Activated gamma-delta T cell treated with Interleukin-2 at 50 U/mL for 16 hours (primary cell): Measurements from ENCODE around the gene R3HCC1L.

Experiments used
- DNase-seq: peaks from one replicate; pipeline ENCODE4 v3.0.0-alpha.2; 2020

Gene R3HCC1L

DNA sequence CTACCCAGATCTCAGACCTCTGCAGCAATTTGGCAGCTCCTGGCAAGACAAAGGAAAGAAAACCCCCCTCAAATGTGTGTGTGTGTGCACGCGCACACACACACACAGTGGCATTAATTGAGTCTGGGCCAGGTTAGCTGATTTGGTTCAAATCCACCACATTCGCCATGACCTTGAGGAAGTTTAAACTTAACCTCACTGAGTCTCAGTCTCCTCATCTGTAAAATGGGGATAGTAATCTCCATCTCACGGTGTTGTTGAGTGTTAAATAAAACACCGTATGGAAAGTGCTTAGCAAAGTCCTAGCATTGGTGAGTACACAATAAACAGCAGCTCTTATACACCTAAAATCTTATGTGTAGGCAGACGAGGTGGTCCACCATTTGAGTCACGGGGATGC, 128.6 kb downstream of the R3HCC1L start:
- no peak for DNase-seq

DNA sequence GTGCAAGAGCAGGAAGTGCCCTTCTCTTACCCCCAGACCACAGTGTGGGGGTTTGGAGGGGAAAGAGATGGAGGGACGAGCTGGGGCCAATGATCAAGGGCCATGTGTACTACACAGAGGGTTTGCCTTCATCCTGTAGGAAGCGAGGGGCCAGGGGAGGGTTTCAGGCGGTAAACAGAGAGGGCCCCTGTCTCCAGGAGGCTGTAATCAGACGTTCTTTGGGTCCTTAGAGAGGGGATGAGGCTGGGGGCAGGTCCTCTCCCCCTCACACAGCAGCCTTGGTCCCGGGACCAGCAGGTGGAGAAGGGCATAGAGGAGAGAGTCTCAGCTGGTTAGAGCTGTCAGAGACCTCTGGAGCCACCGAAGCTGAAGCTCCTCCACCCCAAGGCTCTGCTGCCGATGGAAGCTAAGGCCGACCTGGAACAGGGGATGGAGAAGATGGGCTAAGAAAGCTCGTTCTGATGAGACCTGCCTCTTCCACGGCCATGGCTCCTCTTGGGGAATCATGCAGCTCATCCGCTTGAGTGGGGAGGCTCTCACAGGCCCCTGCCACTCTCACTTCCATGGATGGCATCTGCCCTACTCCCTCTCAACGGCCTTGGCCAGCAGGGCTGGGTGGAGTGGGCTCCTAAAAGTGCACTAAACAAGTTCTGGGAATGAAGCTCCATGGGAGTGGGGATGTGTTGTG, 130.1 kb downstream of the R3HCC1L start:
- DNase-seq = no peak

DNA sequence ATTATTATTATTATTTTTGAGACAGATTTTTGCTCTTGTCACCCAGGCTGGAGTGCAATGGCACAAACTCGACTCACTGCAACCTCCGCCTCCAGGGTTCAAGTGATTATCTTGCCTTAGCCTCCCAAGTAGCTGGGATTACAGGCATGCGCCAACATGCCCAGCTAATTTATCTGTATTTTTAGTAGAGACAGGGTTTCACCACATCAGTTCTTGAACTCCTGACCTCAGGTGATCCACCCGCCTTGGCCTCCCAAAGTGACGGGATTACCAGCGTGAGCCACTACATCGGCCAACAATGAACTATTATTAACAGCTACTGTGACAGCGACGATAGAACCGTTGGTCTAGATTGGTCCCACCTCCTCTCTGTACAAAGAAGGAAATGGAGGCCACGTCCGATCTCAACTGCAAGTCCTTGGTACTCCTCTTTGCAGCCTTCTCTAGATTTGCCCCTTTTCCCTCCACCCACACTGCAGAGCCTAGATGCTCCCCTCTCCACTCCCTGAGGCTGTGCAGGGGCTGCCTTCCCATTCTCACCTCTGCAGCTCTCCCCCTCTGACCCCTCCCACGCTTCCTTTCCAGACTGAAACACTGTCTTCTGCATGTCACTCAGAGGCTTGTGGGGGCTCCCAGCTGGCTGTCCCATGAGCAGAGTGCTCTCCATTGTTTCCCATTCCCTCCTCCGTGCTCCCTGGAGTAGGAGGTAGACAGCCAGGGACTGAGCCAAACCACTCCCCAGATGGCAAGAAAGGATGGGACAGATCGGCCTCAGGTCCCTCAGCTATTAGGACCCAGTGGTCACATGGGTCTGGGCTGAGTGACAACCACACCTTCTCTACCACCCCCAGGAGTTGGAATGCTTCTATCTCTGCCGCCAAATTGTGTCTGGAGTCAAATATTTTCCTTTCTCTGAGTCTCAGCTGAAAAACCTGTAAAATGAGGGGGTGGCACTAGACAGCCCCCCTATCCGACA, 131.2 kb downstream of the R3HCC1L start:
- no peak for DNase-seq

DNA sequence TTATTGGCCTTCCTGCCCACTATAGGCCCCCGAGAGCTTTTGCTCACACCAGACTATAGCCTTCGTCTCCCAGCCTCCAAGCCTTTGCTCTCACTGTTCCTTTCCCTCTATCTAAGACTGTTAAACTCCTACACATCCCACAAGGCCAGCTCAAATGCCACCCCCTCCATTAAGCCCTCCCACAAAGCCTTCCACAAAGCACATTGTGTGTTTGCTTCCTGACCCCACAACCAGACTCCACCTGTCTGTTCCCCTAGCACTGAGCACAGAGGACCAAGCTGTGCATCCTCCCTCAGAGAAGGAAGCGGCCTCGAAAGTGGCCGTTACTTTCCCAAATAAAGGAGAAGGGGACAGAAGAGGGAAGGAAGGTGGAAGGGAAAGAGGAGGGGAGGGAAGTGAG, 132.2 kb downstream of the R3HCC1L start:
- no peak for DNase-seq

DNA sequence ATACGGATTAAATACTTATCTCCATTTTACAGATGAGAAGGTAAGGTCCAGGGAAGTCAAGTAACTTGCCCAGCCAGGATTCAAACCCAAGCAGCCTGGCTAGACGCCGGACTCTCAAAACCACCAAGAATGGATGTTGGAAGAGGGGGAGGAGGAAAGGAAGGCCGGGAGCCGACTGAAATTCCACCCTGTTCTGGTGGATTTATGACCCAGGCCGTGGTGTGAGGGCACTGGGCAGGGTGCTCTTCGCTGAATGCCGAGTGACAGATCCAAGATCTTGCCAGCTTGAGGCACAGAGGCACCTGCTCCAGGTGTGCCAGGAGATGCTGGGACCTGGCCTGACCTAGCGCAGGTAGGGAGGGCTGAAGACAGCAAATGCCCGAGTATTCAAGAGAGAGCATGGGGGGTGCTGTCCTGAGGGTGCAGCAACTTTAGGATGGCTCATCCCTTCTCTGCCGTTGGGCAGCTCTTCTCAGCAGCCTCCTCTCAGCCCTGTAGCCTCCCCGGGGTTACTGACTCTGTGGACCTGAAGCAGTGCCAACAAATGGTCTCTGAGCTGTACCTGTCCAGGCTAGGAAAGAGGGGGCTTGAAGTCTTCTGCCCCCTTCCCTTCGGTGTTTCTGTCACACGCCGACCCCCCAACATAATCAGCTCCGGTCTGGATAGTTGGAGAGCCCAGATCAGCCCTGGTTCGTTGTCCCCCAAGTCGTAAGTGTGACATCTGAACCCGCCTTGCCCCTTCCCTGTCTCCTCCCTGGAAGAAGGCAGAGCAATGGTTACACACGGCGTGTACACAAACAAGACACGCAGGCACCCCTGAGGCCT, 132.8 kb downstream of the R3HCC1L start:
- DNase-seq = no peak

DNA sequence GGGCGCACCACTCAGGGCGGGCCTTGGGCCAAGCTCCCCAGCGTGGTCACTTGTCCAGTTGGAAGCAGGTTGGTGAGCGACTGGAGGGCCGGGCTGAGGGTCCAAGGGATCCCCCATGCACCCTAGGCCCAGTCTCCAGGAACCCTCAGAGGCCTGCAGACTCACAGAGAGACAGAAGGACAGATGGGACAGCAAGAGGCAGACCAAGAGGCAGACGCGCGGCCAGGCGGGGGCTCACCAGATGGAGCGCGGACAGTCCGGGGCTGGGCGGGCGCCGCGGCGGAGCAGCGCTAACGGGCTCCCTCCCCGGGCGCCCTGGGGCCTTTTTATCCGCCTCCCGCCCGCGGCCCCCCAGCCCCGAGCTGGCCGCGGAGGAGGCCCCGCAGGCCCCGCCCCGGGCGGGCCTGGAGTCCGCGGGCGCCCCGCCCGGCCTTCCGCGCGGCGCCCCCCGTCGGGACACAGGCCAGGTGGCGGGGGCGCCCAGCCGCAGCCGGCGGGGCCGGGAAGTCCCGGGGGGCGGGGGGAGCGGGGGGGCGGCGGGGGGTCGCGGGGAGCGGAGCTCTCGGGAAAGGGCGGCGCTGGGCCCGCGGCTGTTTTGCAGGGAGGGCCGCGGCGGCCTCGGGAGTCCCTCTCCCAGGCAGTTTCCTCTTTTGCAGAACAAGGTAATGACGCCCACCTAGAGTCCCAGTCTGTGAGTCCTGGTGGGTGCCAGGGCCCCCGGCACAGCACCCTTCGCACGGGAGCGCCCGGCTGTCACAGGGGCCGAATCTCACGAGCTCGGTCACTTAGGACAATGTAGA, 133.6 kb downstream of the R3HCC1L start, which contains the start of gene LOXL4:
Gene LOXL4, minus strand, starts transcription at position 301 of the 800 bp plus-strand sequence. CDS start 5,175 bp downstream, outside the sequence.
- DNase-seq = no peak

GRCh38 chr10:98268694-98269431, 134.4 kb downstream of the R3HCC1L start:
- DNase-seq = no peak

DNA sequence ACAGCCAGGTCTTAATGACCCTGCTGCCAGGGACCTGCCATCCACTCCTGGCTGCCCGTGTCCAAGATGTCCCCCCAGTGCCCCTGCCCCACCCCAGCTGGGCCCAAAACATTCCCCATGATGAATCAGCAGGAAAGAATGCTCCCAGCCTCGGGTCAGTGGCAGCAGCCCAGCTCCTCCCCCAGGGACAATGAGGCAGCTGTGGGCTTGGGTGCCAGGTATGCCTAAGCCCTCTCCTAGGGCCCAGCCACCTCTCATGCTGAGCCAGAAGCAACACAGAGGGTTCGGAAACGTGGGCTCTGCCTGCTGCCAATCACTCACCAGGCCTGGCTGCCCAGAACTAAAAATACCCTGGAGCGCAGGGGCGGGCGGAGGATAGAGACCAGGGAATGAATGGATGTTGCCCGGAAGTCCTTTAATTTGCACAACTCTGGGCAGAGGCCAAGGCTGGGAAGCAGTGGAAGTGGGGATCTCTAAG, 135.0 kb downstream of the R3HCC1L start:
- no peak for DNase-seq

- no peak for DNase-seq
Measured at GRCh38 chr10:98270073-98270740, 135.8 kb downstream of the R3HCC1L start.

DNA sequence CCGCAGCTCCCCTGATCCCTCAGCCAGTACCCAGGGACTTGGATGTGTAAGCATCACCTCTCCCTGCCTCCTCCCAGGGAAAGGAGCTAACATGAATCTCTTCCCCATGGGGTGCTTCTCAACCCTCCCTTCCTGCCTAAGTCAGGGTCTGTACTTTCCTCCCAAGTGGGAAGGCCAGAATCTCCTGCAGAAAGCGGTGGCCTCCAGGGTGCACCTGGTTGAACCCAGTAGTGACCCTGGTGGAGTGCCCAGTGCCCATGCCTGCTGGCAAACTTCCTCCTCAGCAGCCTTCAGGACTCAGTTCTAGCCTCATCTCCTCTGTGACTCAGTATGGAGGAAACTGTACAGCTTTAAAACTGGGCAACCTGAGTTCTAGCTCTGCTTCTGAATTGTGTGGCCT, 136.3 kb downstream of the R3HCC1L start:
- no peak for DNase-seq

DNA sequence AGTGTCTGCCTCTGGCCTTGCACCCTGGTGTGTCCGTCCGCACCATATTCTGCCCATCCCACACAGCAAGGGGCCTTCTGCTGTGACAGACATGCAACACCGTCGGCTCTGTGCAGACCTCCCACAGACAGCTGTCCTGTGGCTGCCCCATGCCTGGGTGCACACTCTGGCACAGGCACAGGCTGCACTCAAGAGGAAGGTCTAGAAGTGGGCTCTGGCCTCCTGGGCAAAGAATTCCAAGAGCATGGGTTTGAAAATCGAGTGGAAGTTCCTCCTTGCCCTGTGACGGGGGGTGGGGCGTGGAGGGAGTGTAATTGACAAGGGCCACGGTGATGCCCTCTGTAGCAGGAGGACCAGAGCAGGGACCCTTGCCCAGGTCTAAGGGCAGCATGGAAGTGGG, 137.8 kb downstream of the R3HCC1L start:
- no peak for DNase-seq

GRCh38 chr10:98272656-98273055, 138.2 kb downstream of the R3HCC1L start:
- no peak for DNase-seq

- DNase-seq = no peak
Measured at GRCh38 chr10:98273057-98273850, 138.8 kb downstream of the R3HCC1L start.

DNA sequence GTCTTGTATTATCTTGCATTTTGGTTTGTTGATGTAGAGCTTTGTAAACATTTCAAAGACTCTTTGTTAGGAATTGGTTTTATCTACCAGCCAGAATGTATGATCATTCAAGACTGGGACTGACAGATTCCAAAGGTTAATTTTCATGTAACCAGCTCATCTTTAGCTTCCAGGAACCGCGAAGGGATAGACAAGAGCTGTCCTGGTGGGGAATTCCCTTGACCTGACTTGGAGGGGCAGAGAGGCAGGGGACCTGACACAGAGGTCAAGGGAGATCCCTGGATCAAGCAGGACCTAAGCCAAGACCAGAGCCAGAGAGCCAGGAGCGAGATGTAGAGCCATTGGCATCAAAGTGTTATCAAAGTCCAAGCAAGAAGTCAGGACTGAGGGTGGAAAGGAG, 140.1 kb downstream of the R3HCC1L start:
- no peak for DNase-seq

DNA sequence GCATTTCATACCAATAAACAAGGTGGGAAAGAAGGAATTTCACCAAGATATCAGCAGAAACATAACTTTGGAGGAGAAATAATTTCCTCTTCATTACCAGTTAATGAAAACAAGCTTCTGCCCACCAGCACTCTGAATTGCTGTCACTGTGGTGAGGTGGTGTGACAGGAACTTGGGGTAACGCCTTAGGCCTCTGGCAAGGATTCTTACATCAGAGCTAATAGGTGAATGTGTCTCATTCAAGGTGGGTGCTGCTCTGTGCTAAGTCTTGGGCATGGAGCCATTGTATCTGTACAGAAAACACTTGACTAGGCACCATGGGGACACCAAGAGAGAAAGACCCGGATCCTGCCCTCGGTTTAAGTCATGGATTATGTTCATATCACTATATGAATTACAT, 141.9 kb downstream of the R3HCC1L start:
- DNase-seq = no peak

DNA sequence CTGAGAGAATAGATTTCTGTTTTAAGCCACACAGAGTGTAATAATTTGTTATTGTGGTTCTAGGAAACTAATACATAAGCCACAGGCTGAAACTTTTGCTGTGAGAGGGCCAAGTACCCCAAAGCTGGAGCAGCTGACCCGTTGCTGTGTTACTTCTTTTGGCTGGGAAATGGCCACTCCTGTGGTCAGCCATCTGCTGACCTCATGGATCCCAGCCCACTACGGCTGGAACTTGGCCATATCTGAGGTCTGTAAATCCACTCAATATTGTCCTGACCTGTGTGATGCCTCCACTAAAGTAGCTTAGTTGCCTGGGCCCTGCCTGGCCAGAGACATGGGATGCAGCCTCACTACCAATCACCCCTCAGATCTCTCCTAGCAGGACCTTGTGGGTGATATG, 151.0 kb downstream of the R3HCC1L start:
- no peak for DNase-seq

DNA sequence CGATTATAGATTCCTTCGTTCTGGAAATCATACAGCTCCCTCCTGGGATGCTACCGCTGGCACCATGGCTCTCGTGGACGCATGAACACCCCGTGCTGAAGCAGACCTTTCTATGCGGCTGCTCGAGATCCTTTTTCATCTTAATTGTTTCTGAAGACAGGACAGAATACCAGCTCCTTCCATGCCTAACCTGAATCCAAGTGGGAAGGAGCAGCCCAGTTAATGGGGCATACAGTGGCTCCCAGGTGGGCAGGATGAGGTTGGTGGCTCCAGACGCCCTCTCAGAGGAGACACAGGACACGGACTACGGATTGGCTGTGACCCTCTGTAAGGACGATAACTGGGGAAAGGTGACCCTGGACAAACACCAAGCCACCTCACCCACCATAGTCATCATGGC, 152.0 kb downstream of the R3HCC1L start:
- DNase-seq = no peak

GRCh38 chr10:98287321-98287720, 152.9 kb downstream of the R3HCC1L start:
- DNase-seq = no peak

GRCh38 chr10:98289802-98290209, 155.3 kb downstream of the R3HCC1L start:
- DNase-seq = no peak

DNA sequence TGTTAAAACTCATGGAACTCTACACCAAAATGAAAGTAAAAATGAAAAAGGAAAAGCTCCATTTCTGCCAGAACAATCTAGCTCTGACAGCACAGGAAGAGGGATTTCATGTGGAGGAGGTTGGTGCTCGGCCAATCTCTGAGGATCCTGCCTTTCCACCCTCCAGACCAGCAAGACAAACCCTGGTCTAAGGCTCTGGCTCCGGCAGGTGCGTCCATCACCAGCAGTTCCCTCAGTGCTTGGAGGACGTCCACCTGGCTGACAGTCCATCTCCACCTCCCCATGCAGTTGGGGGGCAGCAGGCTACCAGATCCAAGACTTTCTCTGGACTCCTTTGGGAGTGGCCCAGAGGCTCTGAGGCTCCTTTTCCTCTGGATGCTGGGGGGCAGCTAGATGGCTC, 158.5 kb downstream of the R3HCC1L start:
- DNase-seq = no peak
